GM15510 (cell line): ENCODE data around the gene FAM162A.

ENCODE experiments used
- POLR2A ChIP-seq: IDR thresholded peaks from 3 replicates; pipeline ENCODE4 v1.6.1; 2011; ENCODE audit warnings: borderline replicate concordance; ENCODE audit not compliant: insufficient read length; ENCODE audit errors: extremely low read depth

The FAM162A gene

DNA sequence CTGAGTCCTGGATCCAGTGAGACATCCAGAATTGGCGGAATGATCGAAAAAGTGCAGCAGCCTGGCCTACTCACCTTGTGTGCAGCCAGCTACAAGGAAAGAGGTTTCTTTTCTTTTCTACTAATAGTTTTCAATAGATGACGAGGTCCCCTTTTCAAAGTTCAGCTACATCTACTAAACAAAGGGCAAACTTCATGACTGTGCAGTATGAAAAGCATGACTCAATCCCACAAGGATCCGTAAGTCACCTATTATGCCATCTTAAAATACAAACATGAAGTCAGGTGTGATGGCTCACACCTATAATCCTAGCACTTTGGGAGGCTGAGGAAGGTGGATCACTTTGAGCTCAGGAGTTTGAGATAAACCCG is 17.6 kb upstream of the FAM162A start:
- TF ChIP-seq POLR2A = no peak

DNA sequence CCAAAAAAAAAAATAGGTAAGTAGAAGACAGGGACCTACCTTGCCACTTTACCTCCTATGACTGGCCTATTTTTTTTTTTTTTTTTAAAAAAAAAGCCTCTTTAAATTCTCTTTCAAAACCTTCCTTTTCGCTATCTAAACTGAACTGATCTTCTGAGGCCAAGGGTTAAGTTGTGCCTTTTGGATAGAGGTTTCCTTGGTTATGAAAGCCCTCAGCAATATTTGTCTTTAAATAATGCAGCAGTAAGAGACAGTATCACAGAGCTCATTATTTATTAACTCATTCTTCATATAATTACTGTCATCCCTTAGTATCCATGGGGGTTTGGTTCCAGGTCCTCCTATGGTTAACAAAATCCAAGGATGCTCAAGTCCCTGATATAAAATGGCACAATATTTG is 9.9 kb upstream of the FAM162A start:
- no peak for TF ChIP-seq POLR2A

DNA sequence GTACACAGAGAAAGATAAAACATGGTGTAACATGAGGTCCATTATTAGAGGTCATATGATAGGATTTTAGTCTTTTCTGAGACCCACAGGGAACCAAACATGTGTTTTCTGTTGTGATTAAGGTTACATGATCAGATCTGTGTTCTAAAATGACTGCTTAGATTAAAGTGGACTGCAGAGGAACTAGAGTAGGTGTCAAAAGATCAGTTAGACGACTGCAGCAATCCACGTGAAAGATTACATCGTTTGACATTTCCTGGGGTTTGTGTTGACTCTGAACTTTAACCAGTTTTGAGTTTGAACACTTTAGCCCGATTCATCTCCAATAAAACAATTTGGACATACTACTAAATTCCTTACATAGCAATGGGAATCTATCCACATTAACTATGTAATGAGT is 6.0 kb upstream of the FAM162A start:
- no peak for TF ChIP-seq POLR2A

DNA sequence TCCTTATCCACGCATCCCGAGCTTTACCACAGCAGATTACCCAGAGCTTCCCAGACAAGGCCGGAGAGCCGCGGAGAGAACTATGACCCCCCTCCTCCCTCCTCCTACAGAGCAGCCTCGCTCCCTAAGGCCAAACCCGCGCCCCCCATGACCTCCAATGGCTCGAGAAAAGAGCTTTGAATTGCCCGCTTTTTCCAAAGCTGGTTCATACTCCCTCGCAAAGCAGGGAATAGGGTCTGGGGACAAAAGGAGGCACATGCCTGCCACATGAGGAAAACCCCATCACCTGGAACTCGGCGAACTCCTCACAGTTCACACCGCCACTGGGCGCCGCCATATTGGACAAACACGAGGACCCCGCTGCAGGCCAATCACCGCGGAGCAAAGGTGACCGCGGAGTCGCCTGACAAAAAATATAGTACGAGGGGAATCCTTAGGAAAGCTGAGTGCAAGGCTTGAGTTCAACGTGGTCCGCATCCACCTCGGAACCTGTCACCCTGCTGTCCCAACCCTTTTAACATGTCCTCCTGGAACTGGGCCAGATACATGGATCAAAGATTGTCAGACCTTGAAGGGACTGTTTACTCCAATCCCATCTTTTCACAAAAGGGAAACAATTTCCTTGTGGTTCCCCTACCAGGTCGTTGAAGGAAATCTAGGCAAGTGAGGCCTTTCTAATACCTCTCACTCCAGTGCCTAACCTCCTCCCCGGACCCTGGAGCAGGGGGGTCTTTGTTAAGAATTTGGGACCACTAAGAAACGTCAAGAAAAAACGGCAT is 905 bp upstream of the FAM162A start, which contains the start of gene MIX23:
MIX23 (minus strand) TSS at position 344 of the 779 bp plus-strand sequence; CDS start at position 337, 7 bp downstream.
- TF ChIP-seq POLR2A = peak; percentile 65

DNA sequence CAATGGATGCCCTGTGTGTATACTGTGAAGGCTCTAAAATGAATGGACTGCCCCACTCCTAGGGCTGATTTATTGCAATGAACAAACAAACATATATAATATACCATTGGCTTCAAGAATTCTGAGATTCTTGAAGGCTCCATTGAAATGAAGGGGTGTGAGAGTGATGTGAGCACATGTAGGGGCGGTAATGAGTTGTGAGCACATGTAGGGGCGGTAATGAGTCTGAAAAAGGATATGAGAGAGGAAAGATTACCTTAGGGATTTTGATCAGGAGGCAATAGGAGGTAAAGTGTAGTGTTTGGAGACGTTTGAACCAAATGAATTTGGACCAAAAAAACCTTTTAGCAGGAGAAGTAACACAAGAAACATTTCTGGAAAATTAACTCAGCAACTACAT is 3.7 kb downstream of the FAM162A start:
- no peak for TF ChIP-seq POLR2A

DNA sequence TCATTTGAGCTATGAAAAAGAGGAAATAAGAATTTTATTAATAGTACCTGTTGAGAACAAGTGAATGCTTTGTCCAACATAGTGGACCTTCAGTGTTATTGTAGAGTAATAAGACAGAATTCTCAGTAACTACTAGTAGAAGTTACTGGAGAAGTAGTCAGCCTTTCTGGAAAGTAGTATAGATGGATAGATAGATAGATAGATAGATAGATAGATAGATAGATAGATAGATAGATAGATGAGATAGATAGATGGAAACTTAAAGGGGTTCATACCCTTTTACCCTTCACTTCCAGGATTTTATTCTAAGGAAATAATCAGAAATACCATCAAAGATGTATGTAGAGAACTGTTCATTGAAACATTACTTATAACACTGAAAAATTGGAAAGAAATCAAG is 5.2 kb downstream of the FAM162A start:
- no peak for TF ChIP-seq POLR2A

DNA sequence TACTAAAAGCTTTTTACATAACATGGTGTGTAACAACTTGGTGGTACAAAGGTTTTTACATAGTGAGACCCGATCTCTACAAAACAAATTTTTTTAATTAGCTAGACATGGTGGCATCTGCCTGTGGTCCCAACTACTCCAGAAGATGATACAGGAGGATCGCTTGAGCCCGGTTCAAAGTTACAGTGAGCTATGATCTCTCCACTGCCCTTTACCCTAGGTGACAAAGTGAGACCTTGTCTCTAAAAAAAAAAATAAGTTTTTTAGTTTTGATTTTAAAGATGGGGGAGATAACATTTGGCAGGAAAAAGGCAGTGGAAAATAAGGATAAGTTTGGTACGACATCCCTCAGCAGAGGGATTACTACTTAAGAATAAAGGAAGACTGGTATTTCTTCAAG is 5.9 kb downstream of the FAM162A start:
- no peak for TF ChIP-seq POLR2A

DNA sequence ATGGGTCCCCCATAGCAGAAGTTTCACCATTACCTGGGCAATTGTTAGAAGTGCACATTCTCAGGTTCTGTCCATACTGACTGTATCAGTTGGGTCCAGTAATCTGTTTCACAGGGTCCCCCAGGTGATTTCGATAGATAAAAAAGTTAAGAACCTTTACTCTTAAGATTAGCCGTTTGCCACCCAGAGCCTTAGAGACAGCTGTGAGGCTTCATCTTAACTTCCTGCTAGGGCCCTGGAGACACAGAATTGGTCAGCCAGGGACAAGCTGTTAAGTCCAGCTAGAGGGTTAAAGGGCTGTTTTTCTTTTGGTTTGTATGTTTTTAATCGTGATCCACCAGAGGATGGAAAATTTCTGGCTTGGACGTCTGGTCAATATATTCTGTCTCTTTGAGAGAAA is 6.7 kb downstream of the FAM162A start:
- no peak for TF ChIP-seq POLR2A

DNA sequence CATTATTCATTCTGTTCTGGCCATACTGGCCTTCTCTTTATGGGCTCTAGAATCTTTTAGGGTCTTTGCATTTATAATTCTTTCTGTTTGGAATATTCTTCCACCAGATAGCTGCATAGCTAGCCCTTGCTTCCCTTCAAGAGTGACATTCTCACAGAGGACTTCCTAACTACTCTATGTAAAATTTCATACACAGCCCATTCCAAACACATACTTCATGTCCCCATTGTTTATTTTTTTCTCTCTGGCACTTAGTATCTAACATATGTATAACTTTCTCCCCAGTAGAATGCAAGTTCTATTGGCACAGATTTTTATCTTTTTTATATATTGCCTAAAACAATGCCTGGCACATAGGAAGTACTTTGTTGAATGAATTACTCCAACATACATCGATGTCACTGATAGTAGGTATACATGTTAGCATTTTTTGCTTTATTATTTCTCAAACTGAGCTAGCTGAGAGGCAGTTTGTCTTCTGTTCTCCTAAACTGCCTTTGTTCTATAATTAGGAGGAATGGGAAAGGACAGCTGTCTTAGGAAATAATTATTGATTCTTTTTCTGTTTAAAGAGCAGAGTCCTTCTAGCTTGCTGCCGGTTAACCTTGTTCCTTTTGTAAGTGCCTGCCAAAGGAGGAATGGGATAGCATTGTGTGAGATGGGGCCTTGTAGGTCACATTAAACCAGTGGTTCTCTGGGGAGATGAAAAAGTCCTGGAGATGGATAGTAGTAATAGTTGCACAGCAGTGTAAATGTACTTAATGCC is 7.9 kb downstream of the FAM162A start:
- TF ChIP-seq POLR2A = no peak

DNA sequence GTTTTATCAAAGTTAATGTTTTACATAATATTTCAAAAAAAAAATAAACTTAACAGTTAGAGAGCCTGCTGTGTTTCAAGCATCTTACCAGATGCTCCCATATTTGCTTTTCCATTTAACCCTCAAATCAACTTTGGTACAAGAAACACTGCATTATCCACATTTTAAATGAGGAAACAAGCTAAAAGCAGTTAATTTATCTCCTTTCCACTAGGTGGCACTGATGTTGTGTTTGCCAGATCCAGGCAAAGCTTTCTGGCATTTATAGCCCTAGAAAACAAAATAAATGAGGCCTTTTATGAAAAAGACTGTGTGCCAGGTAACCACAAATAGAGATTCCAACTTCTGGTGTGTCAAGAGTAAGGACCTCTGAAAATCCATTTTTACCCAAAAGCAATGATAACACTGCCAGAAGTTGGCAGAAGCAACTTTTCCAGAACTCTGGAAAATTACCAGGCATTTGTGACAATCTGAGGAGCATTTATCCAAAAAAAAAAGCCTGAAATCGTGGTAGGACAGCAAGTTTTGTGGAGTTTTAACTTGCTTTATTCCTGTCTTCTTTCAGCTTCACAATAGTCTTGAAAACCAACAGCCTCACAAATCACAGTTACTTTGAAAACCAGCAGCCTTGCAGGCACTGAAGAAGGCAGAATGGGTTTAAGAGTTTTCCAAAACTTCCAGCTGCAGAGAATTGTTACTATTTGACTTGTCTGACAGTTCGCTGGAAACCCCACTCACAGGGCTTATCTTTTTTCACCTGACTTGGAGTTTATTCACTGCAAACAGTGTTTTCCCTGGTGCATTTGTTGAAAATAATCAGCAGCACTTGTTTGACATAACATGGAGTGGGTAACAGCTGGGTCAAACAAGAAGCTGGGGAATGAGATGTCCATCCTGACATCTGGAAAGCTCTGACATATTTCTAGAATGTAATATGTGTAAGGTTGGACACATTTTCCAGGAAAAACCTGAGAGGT is 9.2 kb downstream of the FAM162A start:
- TF ChIP-seq POLR2A = no peak

DNA sequence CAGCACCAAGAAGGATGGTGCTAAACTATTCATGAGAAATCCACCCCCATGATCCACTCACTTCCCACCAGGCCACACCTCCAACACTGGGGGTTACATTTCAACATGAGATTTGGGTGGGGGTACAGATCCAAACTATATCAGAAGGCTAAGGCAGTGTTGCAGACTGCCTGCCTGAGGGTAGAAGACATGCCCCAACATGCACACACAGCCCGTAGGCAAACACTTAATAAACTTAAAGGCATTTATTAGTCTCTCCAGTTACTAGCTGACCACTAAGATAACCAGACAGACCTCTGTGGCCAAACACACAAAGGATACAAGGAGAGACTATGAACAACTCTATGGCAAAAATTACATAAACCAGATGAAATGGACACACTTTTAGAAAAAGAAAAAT is 10.2 kb downstream of the FAM162A start:
- no peak for TF ChIP-seq POLR2A

DNA sequence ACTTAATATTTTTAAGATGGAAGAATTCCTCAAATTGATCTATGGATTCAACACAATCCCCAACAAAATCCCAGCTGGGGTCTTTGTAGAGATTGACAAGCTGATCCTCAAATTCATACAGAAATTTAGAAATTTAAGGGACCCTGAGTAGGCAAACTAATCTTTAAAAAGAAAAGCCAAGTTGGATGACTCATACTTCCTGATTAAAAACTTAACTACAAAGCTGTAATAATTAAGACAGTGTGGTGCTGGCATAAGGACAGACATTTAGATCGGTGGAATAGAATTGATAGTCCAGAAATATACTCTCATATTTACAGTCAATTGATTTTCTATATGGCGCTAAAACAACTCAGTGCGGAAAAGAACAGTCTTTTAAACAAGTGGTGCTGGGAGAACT is 11.6 kb downstream of the FAM162A start:
- no peak for TF ChIP-seq POLR2A

DNA sequence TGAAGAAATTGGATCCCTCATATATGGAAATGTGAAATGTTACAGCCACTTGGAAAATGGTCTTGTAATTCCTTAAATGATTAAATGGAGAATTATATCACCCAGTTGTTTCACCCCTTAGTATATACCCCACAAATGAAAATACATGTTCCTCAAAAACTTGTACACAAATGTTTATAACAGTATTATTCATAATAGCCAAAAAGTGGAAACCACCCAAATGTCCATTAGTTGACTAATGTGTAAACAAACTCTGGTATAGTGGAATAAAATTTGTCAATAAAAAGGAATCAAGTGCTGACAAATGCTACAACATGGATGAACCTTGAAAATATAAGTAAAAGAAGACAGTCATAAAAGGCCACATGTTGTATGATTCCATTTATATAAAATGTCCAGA is 12.5 kb downstream of the FAM162A start:
- no peak for TF ChIP-seq POLR2A

DNA sequence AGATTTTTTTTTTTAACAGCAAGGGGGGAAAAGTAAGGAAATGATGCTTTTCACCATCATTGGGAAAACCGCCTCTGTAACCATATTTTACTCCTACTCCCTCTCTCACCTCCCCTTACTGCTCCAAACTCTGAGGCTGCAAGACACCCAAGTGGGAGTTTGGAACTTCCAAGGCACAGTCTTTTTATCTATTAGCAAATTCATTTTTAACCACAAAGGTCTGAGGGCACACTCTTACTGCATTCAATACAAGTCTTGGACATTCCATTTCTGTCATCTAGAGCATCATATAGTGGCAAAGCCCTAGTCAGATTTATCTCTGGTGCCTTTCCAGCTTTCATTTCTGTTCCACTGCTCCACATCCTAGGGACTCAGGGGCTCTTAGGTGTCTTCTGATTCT is 13.2 kb downstream of the FAM162A start:
- no peak for TF ChIP-seq POLR2A

DNA sequence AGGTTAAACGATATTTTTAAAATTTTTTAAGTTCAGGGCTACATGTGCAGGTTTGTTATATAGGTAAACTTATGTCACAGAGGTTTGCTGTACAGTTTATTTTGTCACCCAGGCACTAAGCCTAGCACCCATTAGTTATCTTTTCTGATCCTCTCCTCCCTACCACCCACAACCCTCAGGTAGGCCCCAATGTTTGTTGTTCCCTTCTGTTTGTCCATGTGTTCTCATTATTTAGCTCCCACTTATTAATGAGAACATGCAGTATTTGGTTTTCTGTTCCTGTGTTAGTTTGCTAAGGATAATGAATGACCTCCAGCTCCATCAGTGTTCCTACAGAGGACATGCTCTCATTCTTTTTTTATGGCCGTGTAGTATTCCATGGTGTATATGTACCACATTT is 14.9 kb downstream of the FAM162A start:
- no peak for TF ChIP-seq POLR2A

DNA sequence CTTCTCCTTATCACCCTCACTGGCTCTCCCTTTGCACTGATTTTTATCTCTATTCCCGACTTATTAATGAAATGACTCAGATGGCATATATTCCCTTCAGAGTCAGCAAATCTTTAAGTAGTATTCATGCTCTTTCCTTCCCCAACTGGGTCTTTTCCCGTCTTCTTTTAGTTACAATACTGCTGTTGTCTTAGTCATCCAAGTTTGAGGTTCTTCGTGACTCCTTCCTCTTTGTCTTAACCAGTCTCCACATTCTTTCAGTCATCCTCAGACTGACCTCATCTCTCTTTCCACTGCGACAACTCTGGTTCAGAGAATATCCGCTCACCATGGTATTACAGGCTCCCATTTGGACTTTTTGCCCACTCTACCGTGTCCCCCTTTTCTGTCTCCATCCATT is 19.5 kb downstream of the FAM162A start:
- TF ChIP-seq POLR2A = no peak

DNA sequence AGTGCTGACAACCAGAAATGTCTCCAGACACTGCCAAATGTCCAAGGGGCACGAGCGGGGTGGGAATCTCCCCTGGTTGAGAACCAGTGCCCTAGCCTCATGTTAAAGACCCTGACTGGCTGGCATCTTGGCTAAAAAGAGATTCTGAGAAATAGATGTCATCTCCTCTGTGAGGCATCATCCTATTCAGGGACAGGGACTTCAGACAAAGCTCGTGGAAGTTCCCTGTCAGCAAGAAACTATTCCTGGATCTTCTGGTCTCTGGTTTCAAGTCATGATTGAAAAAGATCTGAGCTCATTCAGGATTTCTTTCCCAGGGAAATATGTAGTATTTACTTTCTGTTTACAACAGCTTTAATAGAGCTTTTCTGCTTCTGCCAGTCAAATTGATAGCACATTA is 21.0 kb downstream of the FAM162A start:
- TF ChIP-seq POLR2A = no peak
